ENCODE data around the gene ANKRD33B. TPM values are rescaled to one million over a fixed set of nuclear protein-coding genes. Genes with fewer than 3 reads are reported as not detected.

Gene ANKRD33B
- total RNA-seq, 4 donors from 2014 or later, result 21.3 to 34.9 (median 30.5) TPM

GRCh38 chr5:10655972-10656830 lies 92.3 kb downstream of the ANKRD33B start:
- no peak for TF ChIP-seq EP300 (IDR thresholded peaks at IDR 0.05)
- TF ChIP-seq CTCF (IDR thresholded peaks at IDR 0.05), result no peak
- TF ChIP-seq POLR2A (IDR thresholded peaks at IDR 0.05), result no peak
- DNase-seq (ENCODE audit: low spot score in 2 of 2), result no peak
- 81 to 83% methylated on average over 18 of the region's 18 CpGs for WGBS, 2 donors
- Histone ChIP-seq H3K27me3 (no peaks in the 10 kb centered on the region), H3K36me3 (peaks cover 0 to 19% (median 0%) of the 10 kb centered on the region in 3 donors), H3K9me3 (no peaks in the 10 kb centered on the region), H3K4me3 (no peak overlapping the region), H3K4me1 (peaks cover 0 to 29% (median 4%) of the 10 kb centered on the region in 4 donors), H3K27ac (no peak overlapping the region)

GRCh38 chr5:10658265-10658664 lies 94.4 kb downstream of the ANKRD33B start:
- 79 to 94% methylated on average over 4 of the region's 4 CpGs for WGBS, 2 donors
- H3K4me1 ChIP-seq, result peaks cover 0 to 17% (median 0%) of the 10 kb centered on the region in 4 donors
- DNase-seq (ENCODE audit: low spot score in 2 of 2), result no peak
- peaks cover 0 to 19% (median 0%) of the 10 kb centered on the region in 3 donors for H3K36me3 ChIP-seq
- H3K4me3 ChIP-seq, result no peak overlapping the region
- TF ChIP-seq EP300 (IDR thresholded peaks at IDR 0.05), result no peak
- no peak for TF ChIP-seq CTCF (IDR thresholded peaks at IDR 0.05)
- TF ChIP-seq POLR2A (IDR thresholded peaks at IDR 0.05), result no peak
- H3K27me3 ChIP-seq, result no peaks in the 10 kb centered on the region
- no peak overlapping the region for H3K27ac ChIP-seq
- no peaks in the 10 kb centered on the region for H3K9me3 ChIP-seq

GRCh38 chr5:10660135-10660534 lies 96.3 kb downstream of the ANKRD33B start:
- H3K9me3 ChIP-seq, result no peaks in the 10 kb centered on the region
- no peaks in the 10 kb centered on the region for H3K27me3 ChIP-seq
- TF ChIP-seq POLR2A (IDR thresholded peaks at IDR 0.05), result no peak
- TF ChIP-seq CTCF (IDR thresholded peaks at IDR 0.05), result no peak
- TF ChIP-seq EP300 (IDR thresholded peaks at IDR 0.05), result no peak
- DNase-seq (ENCODE audit: low spot score in 2 of 2), result no peak
- H3K27ac ChIP-seq, result no peak overlapping the region
- 81 to 90% methylated on average over 3 of the region's 3 CpGs for WGBS, 2 donors
- H3K4me3 ChIP-seq, result no peak overlapping the region
- H3K4me1 ChIP-seq, result peaks cover 0 to 9% (median 0%) of the 10 kb centered on the region in 4 donors
- H3K36me3 ChIP-seq, result peaks cover 0 to 15% (median 0%) of the 10 kb centered on the region in 3 donors

GRCh38 chr5:10660720-10661387 lies 97.0 kb downstream of the ANKRD33B start:
- no peaks in the 10 kb centered on the region for H3K9me3 ChIP-seq
- H3K36me3 ChIP-seq, result peaks cover 0 to 8% (median 0%) of the 10 kb centered on the region in 3 donors
- no peak overlapping the region for H3K4me3 ChIP-seq
- 91% methylated on average over 12 to 15 of the region's 15 CpGs for WGBS, 2 donors
- DNase-seq (ENCODE audit: low spot score in 2 of 2), result no peak
- no peaks in the 10 kb centered on the region for H3K27me3 ChIP-seq
- no peak overlapping the region for H3K27ac ChIP-seq
- TF ChIP-seq POLR2A (IDR thresholded peaks at IDR 0.05), result no peak
- no peak for TF ChIP-seq CTCF (IDR thresholded peaks at IDR 0.05)
- no peak for TF ChIP-seq EP300 (IDR thresholded peaks at IDR 0.05)
- peaks cover 0 to 9% (median 0%) of the 10 kb centered on the region in 4 donors for H3K4me1 ChIP-seq

- Histone ChIP-seq H3K27ac (no peak overlapping the region), H3K4me3 (no peak overlapping the region), H3K4me1 (peaks cover 0 to 9% (median 0%) of the 10 kb centered on the region in 4 donors), H3K36me3 (peaks cover 0 to 3% (median 0%) of the 10 kb centered on the region in 3 donors), H3K27me3 (no peaks in the 10 kb centered on the region), H3K9me3 (no peaks in the 10 kb centered on the region)
- no peak for DNase-seq (ENCODE audit: low spot score in 2 of 2)
- 92 to 95% methylated on average over 13 of the region's 13 CpGs for whole genome bisulfite sequencing, 2 donors
- TF ChIP-seq CTCF (IDR thresholded peaks at IDR 0.05) (no peak), EP300 (IDR thresholded peaks at IDR 0.05) (no peak), POLR2A (IDR thresholded peaks at IDR 0.05) (no peak)
These were observed 97.5 kb downstream of the ANKRD33B start for GRCh38 chr5:10661401-10661800.

Measured in tibial nerve (tissue), 4 donors.